H9 (cell line): ENCODE data around the gene PDXK. TPM values are rescaled to one million over a fixed set of nuclear protein-coding genes. Genes with fewer than 3 reads are reported as not detected.

Experiments
- DNase-seq: peaks from one replicate; pipeline ENCODE4 v3.0.0-alpha.2; 2017
- H2AFZ ChIP-seq: one replicate; pipeline ENCODE4 v1.6.1; 2013; ENCODE audit warnings: mild to moderate bottlenecking, low read length, control low read depth, moderate library complexity
- H2AK5ac ChIP-seq: 2 replicates; pipeline ENCODE4 v1.6.1; 2013; ENCODE audit warnings: low read length, control low read depth, mixed read lengths; ENCODE audit not compliant: insufficient read length
- H2BK120ac ChIP-seq: one replicate; pipeline ENCODE4 v1.6.1; 2013; ENCODE audit warnings: low read depth, mild to moderate bottlenecking, low read length, control low read depth, inconsistent platforms; ENCODE audit not compliant: poor library complexity, severe bottlenecking
- H2BK12ac ChIP-seq: 2 replicates; pipeline ENCODE4 v1.6.1; 2013; ENCODE audit warnings: low read length, control low read depth, mixed read lengths, low read depth; ENCODE audit not compliant: insufficient read length
- H2BK15ac ChIP-seq: 2 replicates; pipeline ENCODE4 v1.6.1; 2013; ENCODE audit warnings: low read depth, low read length, control low read depth
- H2BK20ac ChIP-seq: one replicate; pipeline ENCODE4 v1.6.1; 2013; ENCODE audit warnings: low read depth, mild to moderate bottlenecking, low read length, control low read depth, inconsistent platforms; ENCODE audit not compliant: poor library complexity, severe bottlenecking
- H2BK5ac ChIP-seq: 2 replicates; pipeline ENCODE4 v1.6.1; 2013; ENCODE audit warnings: low read length, control low read depth, mixed read lengths; ENCODE audit not compliant: insufficient read length
- H3K14ac ChIP-seq: 2 replicates; pipeline ENCODE4 v1.6.1; 2013; ENCODE audit warnings: low read length, control low read depth; ENCODE audit not compliant: insufficient read depth
- H3K18ac ChIP-seq: 2 replicates; pipeline ENCODE4 v1.6.1; 2013; ENCODE audit warnings: low read depth, mild to moderate bottlenecking, mixed read lengths, low read length, control low read depth; ENCODE audit not compliant: insufficient read length
- H3K23ac ChIP-seq: 2 replicates; pipeline ENCODE4 v1.6.1; 2013; ENCODE audit warnings: low read length, control low read depth, mixed read lengths, low read depth; ENCODE audit not compliant: insufficient read length
- H3K23me2 ChIP-seq: 2 replicates; pipeline ENCODE4 v1.6.1; 2013; ENCODE audit warnings: low read depth, mild to moderate bottlenecking, mixed read lengths, low read length, control low read depth; ENCODE audit not compliant: insufficient read length, poor library complexity, severe bottlenecking
- H3K27ac ChIP-seq: 2 replicates; pipeline ENCODE4 v1.5.1; 2013; ENCODE audit warnings: low read length, control low read depth, mixed read lengths, low read depth; ENCODE audit not compliant: insufficient read length
- H3K27me3 ChIP-seq: 2 replicates; pipeline ENCODE4 v1.6.1; 2013; ENCODE audit warnings: low read length, control low read depth, inconsistent platforms; ENCODE audit not compliant: insufficient read depth
- H3K4ac ChIP-seq: 2 replicates; pipeline ENCODE4 v1.6.1; 2013; ENCODE audit warnings: low read depth, mild to moderate bottlenecking, control low read depth, inconsistent platforms, low read length, moderate library complexity
- H3K4me1 ChIP-seq: 2 replicates; pipeline ENCODE4 v1.6.1; 2013; ENCODE audit warnings: low read length, control low read depth, inconsistent platforms; ENCODE audit not compliant: insufficient read depth
- H3K4me2 ChIP-seq: 2 replicates; pipeline ENCODE4 v1.6.1; 2013; ENCODE audit warnings: low read length, control low read depth, mixed read lengths; ENCODE audit not compliant: insufficient read length, insufficient read depth
- H3K56ac ChIP-seq: 2 replicates; pipeline ENCODE4 v1.6.1; 2013; ENCODE audit warnings: low read depth, mild to moderate bottlenecking, mixed read lengths, low read length, control low read depth; ENCODE audit not compliant: insufficient read length
- H3K79me1 ChIP-seq: 2 replicates; pipeline ENCODE4 v1.6.1; 2013; ENCODE audit warnings: low read depth, mild to moderate bottlenecking, moderate library complexity, low read length, control low read depth, inconsistent platforms; ENCODE audit not compliant: insufficient read depth, poor library complexity, severe bottlenecking
- H3K79me2 ChIP-seq: 2 replicates; pipeline ENCODE4 v1.6.1; 2013; ENCODE audit warnings: low read length, control low read depth, inconsistent platforms; ENCODE audit not compliant: insufficient read depth
- H3K9ac ChIP-seq: 2 replicates; pipeline ENCODE4 v1.6.1; 2013; ENCODE audit warnings: low read length, control low read depth, mixed read lengths; ENCODE audit not compliant: insufficient read length; ENCODE audit errors: extremely low read depth
- H3K9me3 ChIP-seq: one replicate; pipeline ENCODE4 v1.6.1; 2013; ENCODE audit warnings: low read depth, low read length, inconsistent platforms; ENCODE audit not compliant: control insufficient read depth
- H3T11ph ChIP-seq: one replicate; pipeline ENCODE4 v1.6.1; 2013; ENCODE audit warnings: mild to moderate bottlenecking, low read length, control low read depth, inconsistent platforms
- H4K20me1 ChIP-seq: one replicate; pipeline ENCODE4 v1.6.1; 2013; ENCODE audit not compliant: control insufficient read depth, insufficient read length, insufficient read depth
- H4K5ac ChIP-seq: 2 replicates; pipeline ENCODE4 v1.6.1; 2013; ENCODE audit warnings: low read depth, mild to moderate bottlenecking, mixed read lengths, low read length, control low read depth; ENCODE audit not compliant: insufficient read length
- H4K8ac ChIP-seq: replicated peaks from 2 replicates; pipeline ENCODE4 v1.6.1; 2013; ENCODE audit warnings: low read length, control low read depth, mixed read lengths, low read depth; ENCODE audit not compliant: insufficient read length
- H4K91ac ChIP-seq: 2 replicates; pipeline ENCODE4 v1.6.1; 2013; ENCODE audit warnings: low read depth, mild to moderate bottlenecking, moderate library complexity, mixed read lengths, low read length, control low read depth; ENCODE audit not compliant: insufficient read length
- H3K27ac Mint-ChIP-seq, 3 experiments: 2 replicates in 2 of 3; 3 replicates in 1 of 3; pipeline ENCODE4 v1.8.0; 2020 to 2021; ENCODE audit warnings: mixed read lengths in 3 of 3, mild to moderate bottlenecking in 1 of 3, moderate library complexity in 1 of 3
- H3K27me3 Mint-ChIP-seq: 2 replicates; pipeline ENCODE4 v1.8.0; 2021; ENCODE audit warnings: low read depth, mild to moderate bottlenecking, moderate library complexity, mixed read lengths
- H3K36me3 Mint-ChIP-seq, 3 experiments: 2 replicates in 2 of 3; 3 replicates in 1 of 3; pipeline ENCODE4 v1.8.0; 2020 to 2021; ENCODE audit warnings: low read depth in 3 of 3, mixed read lengths in 3 of 3; ENCODE audit not compliant: insufficient read depth in 1 of 3
- H3K4me1 Mint-ChIP-seq, 2 experiments: 2 replicates each; pipeline ENCODE4 v1.8.0; 2020; ENCODE audit warnings: mixed read lengths in 2 of 2
- H3K4me3 Mint-ChIP-seq, 2 experiments: 2 replicates in 1 of 2; 3 replicates in 1 of 2; pipeline ENCODE4 v1.8.0; 2020 to 2021; ENCODE audit warnings: mild to moderate bottlenecking in 2 of 2, mixed read lengths in 2 of 2, moderate library complexity in 1 of 2
- H3K9me3 Mint-ChIP-seq, 2 experiments: 2 replicates in 1 of 2; 3 replicates in 1 of 2; pipeline ENCODE4 v1.8.0; 2020; ENCODE audit warnings: mild to moderate bottlenecking in 2 of 2, mixed read lengths in 2 of 2, moderate library complexity in 1 of 2
- CTCF ChIP-seq: fragments of 200-600 bp; sonication (generic); conservative IDR thresholded peaks from 3 replicates; pipeline ENCODE4 v1.8.0; 2021; ENCODE audit warnings: antibody characterized with exemption, mild to moderate bottlenecking
- WGBS: extraction: QIAGEN DNeasy Blood & Tissue Kit; methylation state at CpG from one replicate; pipeline ENCODE4 v1.1.7; 2013; ENCODE audit warnings: missing lambda C conversion rate, low lambda C conversion rate, mixed read lengths; ENCODE audit not compliant: insufficient read length; ENCODE audit errors: extremely low coverage; 5-methylcytosine and 5-hydroxymethylcytosine counted together
- total RNA-seq: library from RNA; stranded (reverse); gene quantifications from 2 replicates; pipeline ENCODE4 v1.2.1, GENCODE V29; 2021

PDXK gene
- total RNA-seq, 1 experiment from 2014 or later, result 109 TPM

GRCh38 chr21:43764576-43765495, 45.9 kb downstream of the PDXK start:
- H2BK20ac ChIP-seq, result no peak overlapping the region
- no peak overlapping the region for H3K56ac ChIP-seq
- no peak overlapping the region for H4K5ac ChIP-seq
- no peak overlapping the region for H2BK15ac ChIP-seq
- no peak overlapping the region for H3K14ac ChIP-seq
- Mint-ChIP-seq H3K4me1 (peaks cover 18 to 23% of the 10 kb centered on the region in 2 experiments), H3K27me3 (no peaks in the 10 kb centered on the region), H3K4me3 (no peak overlapping the region), H3K27ac (peak overlapping the region in 2 of 3 experiments; percentile 44 to 57; a peak in 3 of 7 replicates), H3K9me3 (peaks cover 0 to 3% of the 10 kb centered on the region in 2 experiments; a peak in 1 of 5 replicates), H3K36me3 (peaks cover 6 to 19% (median 14%) of the 10 kb centered on the region in 3 experiments)
- no CpG with 5 or more reads among the region's 19 CpGs for WGBS
- no peak overlapping the region for H2BK120ac ChIP-seq
- H2BK5ac ChIP-seq, result no peak overlapping the region
- H3K79me1 ChIP-seq, result no peaks in the 10 kb centered on the region
- H3K9me3 ChIP-seq, result no peaks in the 10 kb centered on the region
- H3K4me1 ChIP-seq, result no peaks in the 10 kb centered on the region
- no peak overlapping the region for H3K4ac ChIP-seq
- no peak overlapping the region for H2AFZ ChIP-seq
- no peak overlapping the region for H3K4me2 ChIP-seq
- no peak overlapping the region for H3K18ac ChIP-seq
- no peak overlapping the region for H4K91ac ChIP-seq
- H2AK5ac ChIP-seq, result no peak overlapping the region
- no peaks in the 10 kb centered on the region for H3K27me3 ChIP-seq
- H3T11ph ChIP-seq, result no peak overlapping the region
- DNase-seq, result no peak
- no peaks in the 10 kb centered on the region for H3K79me2 ChIP-seq
- H3K27ac ChIP-seq, result no peak overlapping the region
- TF ChIP-seq CTCF, result no peak
- no peak overlapping the region for H4K8ac ChIP-seq
- no peaks in the 10 kb centered on the region for H3K23me2 ChIP-seq
- H3K23ac ChIP-seq, result no peak overlapping the region
- no peak overlapping the region for H3K9ac ChIP-seq
- no peaks in the 10 kb centered on the region for H4K20me1 ChIP-seq
- H2BK12ac ChIP-seq, result no peak overlapping the region
